GM18505 (cell line): ENCODE results near the gene PSAPL1.

Experiments
- ATAC-seq: cut with Tn5 transposase; IDR thresholded peaks from one replicate; pipeline ENCODE4 v1.9.1; 2021; ENCODE audit not compliant: unreplicated experiment
- POLR2A ChIP-seq: IDR thresholded peaks from 4 replicates; pipeline ENCODE4 v1.6.1; 2011; ENCODE audit warnings: borderline replicate concordance; ENCODE audit not compliant: insufficient read depth, insufficient read length; ENCODE audit errors: extremely low read depth

PSAPL1 gene

GRCh38 chr4:7389101-7389701 is 45.5 kb downstream of the PSAPL1 start:
- ATAC-seq: no peak
- TF ChIP-seq POLR2A: no peak

DNA sequence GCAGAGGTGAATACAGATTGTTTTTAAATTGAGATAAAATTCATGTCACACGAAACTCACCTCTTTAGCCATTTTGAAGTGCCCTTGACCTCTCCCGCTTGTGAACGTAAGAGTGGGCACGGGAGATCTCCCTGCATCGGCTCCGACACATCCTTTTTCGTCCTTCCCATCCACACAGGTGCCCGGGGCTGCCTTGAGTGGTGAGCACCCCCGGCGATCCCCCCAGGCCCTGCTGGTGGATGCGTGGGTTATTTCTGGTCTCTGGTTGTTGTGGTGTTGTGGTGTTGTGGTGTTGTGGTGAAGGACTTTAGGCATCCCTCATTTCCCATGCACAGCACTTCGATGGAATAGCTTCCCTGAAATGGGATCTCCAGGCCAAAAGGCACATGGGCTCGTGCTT is 46.1 kb downstream of the PSAPL1 start:
- ATAC-seq: no peak
- TF ChIP-seq POLR2A: no peak

DNA sequence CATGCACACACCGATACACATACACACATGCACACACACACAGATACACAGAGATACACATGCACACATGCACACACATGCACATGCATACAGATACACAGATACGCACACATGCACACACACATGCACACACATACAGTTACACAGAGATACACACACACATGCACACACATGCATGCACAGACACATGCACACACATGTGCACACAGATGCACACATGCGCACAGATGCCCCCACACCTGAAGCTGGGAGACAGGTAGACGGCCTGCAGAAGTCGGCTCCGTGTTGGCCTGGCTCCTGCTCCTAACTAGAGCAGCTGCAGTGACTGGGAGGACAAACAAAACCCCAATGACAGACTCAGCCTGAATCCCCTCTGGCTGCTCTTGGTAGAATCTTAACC is 46.8 kb downstream of the PSAPL1 start:
- no peak for TF ChIP-seq POLR2A
- no peak for ATAC-seq

- TF ChIP-seq POLR2A: no peak
- ATAC-seq: no peak
Measured at GRCh38 chr4:7384929-7385890, 49.5 kb downstream of the PSAPL1 start.

DNA sequence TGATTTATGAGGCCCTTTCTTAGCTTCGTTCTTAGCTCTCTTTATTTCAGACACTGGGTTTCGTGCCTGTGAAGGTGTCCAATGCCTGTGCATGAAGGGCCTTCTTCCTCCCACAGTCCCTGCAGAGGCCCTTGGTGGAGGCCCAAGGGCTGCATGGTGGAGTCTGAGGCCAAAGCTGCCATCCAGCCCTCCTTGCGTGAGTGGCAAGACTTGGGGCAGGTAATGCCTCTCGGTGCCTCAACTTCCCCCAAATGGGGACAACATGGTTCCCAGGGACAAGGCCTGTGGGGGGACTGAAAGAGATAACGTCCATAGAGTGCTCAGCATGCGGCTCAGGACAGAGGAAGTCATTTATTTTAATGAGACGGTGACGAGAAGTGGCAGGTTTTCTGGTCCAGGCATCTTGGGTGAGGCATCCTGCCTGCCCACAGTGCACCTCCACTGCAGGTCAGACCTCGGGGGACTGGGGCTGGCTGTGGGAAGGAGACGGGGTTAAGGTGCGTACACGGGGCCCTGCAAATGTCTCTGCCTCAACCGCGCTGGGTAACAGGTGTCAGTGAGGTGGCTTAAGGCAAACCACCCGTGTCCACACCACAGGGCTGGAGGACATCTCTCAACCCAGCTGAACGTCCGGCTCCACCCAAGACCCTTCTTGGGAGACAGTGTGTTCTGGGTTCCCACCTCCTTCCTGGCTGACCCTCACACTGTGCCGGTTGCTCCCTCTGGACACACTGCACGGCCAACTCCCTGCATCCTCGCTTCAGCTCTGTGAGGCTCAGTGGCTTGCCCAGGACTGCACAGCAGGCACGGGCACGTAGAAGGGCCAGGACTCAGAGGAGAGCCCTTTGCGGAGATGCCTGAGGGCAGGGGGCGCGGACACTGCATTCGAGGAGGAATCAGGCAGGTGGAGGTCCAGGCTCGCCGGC is 50.5 kb downstream of the PSAPL1 start:
- TF ChIP-seq POLR2A: no peak
- no peak for ATAC-seq

GRCh38 chr4:7383266-7383665 is 51.5 kb downstream of the PSAPL1 start:
- ATAC-seq: no peak
- no peak for TF ChIP-seq POLR2A

DNA sequence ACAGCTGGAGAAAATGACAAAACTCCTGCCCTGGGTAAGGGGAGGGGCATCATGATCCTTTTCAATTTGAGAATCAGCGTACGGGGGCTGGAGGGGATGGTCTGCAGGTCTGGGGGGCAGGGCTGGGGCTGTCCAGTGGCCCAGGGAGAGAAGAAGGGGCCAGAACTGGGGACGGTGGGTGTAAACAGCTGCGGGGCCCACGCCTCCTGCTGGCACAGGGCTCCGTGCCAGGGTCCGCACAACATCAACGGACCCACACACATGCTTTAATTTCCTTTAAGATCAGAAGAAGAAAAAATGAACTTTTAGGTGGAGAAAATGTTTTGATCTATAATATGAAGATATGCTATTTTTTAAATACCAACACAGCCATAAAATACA is 52.1 kb downstream of the PSAPL1 start:
- no peak for ATAC-seq
- no peak for TF ChIP-seq POLR2A

- ATAC-seq: no peak
- no peak for TF ChIP-seq POLR2A
Measured at GRCh38 chr4:7381890-7382633, 52.7 kb downstream of the PSAPL1 start.

GRCh38 chr4:7381221-7381889 is 53.4 kb downstream of the PSAPL1 start:
- no peak for ATAC-seq
- no peak for TF ChIP-seq POLR2A
